ENCODE measurements around the gene EZH2.

The EZH2 gene

DNA sequence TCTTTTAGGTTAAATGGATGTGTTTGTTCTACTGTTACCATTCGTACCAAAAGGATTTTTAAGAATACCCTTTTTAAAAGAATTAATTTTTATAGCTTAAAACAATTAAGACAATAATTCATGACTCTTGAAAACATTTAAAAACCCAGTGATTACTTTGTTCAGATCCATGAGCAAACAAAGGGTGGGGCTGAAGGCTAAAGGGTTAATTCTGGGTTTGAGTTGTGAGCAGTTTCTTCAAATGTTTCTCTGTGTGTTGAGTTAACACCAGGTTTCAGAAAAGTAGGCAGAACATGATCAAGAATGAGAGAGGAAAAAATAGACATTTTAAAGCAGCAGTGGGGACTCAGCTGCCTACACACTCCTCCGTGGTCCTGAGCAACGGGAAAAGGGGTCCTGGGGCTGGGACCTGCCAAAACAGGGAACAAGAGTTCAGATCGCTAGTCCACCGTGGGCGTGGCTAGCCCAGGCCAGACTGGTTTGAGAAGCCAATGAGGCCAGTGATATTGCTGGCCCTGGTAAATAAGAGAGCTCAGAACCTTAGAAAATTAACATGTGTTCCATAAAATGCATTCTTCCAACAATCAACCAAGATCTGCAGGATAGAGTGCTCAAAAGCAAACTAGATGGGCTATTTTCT is 14.9 kb upstream of the EZH2 start:
- no peak for DNase-seq (ENCODE audit: low read depth in 2 of 2)

DNA sequence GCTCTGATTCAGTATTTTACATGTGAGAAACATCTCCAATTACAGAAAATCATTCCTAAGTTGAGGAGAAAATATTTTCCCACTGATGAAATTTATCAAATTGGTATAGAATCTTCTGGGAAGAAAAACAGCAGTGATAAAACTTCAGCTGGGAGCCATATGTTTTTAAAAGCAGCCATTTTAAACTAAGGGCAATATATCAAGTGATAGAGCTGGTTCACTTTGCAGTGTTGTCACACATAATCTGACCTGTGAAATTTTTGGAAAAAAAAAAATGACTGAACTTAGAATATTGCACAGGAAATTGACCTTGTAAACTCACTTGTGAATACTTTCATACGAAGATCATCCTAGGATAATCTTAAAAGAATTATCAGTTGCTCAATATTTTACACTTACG is 10.5 kb upstream of the EZH2 start:
- DNase-seq (ENCODE audit: low read depth in 2 of 2) = no peak

DNA sequence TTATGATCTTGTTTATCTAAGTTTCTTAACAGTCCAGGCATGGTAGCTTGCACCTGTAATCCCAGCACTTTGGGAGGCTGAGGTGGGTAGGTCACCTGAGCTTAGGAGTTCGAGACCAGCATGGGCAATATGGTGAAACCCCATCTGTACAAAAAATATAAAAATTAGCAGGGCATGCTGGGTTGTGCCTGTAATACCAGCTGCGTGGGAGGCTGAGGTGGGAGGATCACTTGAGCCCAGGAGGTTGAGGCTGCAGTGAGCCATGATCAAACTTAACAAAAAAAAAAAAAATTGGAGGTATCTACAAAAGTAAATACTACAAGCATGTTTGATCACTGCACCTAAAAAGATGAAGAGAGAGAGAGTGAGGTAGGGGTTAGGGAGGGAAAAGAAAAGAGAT is 9.0 kb upstream of the EZH2 start:
- DNase-seq (ENCODE audit: low read depth in 2 of 2) = no peak

DNA sequence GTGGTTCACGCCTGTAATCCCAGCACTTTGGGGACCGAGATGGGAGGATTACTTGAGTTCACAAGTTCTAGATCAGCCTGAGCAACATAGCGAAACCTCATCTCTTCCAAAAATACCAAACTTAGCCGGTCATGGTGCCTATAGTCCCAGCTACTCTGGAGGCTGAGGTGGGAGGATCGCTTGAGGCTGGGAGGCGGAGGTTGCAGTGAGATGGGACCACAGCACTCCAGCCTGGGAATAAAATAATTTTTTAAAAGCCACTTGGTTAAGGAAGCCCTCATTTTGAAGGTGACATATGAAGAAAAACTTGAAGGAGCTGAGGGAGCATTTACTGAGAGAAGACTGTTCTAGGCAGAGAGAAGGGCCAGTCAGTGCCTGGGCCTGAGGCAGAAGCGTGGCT is 4.2 kb upstream of the EZH2 start:
- no peak for DNase-seq (ENCODE audit: low read depth in 2 of 2)

DNA sequence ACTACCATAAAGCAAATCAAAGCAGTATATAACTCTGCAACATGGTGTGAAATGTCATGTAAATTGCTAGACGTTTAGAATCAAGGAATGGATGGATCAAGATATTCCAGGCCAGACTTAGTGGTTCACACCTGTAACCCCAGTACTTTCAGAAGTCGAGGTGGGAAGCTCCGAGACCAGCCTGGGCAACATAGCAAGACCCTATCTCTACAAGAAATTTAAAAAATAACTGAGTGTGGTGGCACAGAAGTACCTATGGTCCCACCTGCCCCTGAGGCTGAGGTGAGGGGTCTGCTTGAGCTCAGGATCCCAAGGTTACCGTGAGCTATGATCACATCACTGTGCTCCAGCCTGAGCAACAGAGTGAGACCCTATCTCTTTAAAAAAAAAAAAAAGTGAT is 2.8 kb upstream of the EZH2 start:
- no peak for DNase-seq (ENCODE audit: low read depth in 2 of 2)

DNA sequence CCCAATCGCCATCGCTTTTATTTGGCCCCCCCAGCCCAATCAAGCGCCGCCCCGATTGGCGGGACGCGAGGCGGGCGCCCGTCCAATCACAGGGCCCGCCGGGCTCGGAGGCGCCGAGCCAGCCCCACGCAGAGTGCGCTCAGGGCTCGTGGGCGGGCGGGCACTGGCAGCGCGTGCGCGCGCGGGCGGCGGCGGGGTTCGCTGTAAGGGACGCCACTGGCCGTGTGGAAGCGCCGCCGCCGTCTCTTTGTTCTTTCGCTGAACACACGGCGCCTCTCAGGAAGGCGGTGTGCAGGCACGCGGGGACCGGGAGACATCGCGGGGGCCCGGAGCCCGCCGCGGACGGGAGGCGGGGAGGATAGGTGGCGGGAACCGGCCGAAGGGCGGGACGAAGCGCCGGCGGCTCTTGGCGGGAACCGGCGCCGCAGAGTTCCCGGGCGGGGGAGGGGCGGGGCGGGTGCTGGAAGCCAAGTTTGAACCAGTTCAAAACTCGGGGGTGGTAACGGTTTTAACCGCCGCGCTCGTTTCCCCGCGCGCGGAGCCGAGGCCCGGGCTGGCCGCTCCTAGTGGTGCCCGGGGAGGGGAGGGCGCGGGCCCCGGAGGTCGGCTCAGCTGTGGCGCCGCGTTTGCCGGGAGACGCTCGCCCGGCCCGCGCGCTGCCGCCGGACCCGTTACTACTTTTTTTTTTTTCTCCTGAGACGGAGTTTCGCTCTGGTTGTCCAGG is 370 bp upstream of the EZH2 start:
- DNase-seq (ENCODE audit: low read depth in 2 of 2) = peak; percentile 87 to 91

DNA sequence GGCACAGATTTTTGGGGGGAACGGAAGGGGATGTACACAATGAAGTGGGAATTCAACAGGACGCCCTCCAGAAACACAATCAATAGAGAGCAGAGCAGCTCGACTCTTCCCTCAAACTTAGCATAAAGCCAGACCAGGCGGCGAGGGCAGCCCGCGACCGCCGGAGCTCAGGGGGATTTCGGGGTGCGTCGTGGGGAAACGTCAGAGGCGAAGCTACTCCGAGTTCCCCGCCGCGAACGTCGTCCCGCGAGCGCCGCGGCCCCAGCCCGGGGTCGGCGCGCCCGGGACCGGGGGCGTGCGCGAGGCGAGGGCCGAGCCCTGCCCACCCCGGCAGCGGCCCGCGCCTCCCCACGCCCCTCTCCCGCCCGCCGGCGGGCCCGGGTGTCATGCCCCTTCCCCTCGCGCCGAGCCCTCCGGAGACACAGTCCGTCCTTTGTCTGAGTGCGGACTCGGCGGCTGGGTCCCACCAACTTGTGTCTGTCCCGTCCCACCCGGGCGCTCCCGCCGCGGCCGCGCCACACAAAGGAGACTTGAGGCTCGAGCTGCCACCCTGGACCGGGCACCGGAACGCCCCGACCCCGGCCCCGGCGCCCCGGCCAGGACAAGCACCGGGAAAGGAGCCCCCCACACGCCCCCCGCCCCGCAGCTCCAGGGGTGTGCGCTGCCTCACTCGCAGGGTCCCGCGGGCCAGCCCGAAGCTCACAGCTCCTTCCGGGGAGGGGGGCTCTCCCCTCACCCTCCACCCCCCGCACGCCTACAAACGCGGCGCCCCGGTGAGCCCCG is 634 bp downstream of the EZH2 start:
- peak; percentile 34 to 40 for DNase-seq (ENCODE audit: low read depth in 2 of 2)

DNA sequence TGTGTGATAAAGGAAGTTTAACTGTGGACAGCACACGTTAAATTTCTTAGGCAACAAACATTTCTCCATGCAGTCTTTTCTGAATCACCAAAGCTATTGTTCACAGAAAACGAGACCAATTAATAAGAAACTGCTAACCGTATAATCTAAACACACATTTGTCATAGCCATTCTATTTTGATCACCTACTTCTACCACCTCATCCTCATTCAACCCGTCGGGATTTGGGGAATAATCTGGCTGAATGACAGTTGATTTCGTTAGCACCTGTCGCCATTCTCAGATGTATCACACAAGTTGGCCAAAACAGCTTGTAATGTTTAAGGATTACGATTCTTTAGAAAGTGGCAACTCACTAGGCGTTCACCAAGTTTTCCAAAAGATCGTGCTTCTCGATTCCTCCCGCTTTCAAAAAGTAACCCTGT is 1.2 kb downstream of the EZH2 start:
- DNase-seq (ENCODE audit: low read depth in 2 of 2) = no peak

DNA sequence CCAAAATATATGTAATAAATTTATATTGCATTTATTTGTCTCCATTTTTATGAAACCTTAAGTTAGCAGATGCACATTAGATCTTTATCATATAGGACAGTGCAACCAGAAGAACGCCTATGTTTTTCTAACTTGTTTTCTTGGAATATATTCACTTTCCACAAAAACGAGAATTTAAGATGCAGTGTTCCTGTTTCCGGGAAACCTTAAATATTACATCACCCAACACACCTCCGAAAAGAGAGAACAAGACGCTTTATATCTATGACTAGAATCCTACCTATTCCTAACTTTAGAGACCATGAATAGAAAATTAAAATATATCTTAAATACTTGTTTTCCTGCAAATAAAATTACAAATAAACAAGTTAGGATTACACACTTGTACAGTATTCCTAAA is 1.9 kb downstream of the EZH2 start:
- DNase-seq (ENCODE audit: low read depth in 2 of 2) = no peak

DNA sequence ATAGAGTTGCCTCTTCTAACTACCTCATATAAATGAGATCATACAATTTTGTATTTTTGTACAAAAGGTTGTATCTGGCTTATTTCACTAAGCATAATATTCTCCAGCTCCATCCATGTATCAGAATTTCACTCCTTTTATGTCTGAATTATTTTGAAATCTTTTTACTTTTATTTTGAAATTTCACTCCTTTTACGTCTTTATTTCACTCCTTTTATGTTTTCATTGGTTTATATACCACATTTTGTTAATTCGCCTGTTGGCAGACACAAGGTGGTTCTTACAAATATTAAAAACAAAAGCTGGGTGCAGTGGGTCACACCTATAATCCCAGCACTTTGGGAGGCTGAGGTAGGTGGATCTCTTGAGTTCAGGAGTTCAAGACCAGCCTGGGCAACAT is 5.8 kb downstream of the EZH2 start:
- DNase-seq (ENCODE audit: low read depth in 2 of 2) = no peak

DNA sequence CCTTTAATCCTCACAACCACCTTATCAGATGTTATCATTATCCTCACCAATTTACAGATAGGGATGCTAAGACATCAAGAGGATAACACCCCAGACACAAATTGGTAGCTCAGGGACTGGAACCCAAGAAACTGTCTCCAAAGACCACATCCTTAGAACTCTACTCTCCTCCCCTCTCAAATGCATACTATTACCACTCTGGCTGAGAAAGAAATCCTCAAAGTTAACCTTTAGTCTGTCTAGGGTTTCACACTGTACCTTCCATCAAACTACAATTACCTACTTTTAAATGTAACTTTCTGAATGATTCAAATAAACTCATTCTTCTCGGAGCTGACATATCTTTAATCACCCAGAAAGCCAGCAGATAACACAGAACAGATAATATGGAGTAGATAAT is 6.6 kb downstream of the EZH2 start:
- no peak for DNase-seq (ENCODE audit: low read depth in 2 of 2)

DNA sequence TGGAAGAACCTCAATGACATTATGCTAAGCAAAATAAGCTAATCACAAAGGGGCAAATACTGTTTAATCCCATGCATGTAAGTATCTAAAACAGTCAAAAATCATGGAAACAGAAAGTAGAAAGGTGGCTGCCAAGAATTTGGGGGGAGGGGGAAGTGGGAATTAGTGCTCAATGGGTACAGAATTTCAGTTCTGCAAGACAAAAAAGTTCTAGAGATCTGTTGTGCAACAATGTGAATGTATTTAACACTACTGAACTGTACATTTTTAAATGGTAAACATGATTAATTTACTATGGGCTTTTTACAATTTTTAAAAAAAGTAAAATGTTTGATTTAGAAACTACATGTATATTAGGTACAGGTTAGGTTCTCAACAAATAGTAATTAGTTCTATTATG is 11.9 kb downstream of the EZH2 start:
- no peak for DNase-seq (ENCODE audit: low read depth in 2 of 2)

DNA sequence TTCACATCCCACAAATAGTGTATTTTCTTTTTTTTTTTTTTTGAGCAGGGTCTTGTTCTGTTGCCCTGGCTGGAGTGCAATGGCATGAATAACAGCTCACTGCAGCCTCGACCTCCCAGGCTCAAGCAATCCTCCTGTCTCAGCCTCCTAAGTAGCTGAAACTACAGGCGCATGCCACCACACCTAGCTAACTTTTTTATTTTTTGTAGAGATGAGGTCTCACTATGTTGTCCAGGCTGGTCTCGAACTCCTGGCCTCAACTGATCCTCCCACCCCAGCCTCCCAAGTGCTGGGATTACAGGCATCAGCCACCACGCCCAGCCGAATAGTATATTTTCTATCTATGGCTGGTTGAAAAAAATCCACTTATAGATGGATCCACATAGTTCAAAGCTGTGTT is 12.5 kb downstream of the EZH2 start:
- DNase-seq (ENCODE audit: low read depth in 2 of 2) = no peak

DNA sequence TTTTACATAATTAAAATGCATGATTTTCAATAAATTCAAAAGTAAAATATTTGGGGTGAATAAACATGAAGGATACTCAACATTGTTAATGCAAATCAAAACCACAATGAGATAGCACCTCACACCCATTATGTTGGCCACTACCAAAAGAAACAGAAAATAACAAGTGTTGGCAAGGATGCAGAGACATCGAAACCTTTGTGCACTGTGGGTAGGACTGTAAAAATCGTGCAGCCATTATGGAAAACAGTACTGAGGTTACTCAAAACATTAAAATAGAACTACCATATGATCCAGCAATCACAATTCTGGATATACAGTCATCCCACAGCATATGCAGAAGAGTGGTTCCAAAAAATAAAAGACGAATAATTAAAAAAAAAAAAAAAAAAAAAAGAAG is 13.1 kb downstream of the EZH2 start:
- no peak for DNase-seq (ENCODE audit: low read depth in 2 of 2)

DNA sequence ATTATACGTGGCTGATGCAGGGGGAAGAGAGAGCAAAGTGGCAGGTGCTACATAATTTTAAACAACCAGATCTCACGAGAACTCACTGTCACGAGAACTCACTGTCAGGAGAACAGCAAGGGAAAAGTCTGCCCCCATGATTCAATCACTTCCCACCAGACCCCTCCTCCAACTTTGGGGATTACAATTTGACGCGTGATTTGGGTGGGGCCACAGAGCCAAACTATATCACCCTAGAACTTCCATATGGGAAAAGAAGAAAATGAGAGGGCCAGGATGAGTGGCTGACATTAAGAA is 15.8 kb downstream of the EZH2 start:
- DNase-seq (ENCODE audit: low read depth in 2 of 2) = no peak

DNA sequence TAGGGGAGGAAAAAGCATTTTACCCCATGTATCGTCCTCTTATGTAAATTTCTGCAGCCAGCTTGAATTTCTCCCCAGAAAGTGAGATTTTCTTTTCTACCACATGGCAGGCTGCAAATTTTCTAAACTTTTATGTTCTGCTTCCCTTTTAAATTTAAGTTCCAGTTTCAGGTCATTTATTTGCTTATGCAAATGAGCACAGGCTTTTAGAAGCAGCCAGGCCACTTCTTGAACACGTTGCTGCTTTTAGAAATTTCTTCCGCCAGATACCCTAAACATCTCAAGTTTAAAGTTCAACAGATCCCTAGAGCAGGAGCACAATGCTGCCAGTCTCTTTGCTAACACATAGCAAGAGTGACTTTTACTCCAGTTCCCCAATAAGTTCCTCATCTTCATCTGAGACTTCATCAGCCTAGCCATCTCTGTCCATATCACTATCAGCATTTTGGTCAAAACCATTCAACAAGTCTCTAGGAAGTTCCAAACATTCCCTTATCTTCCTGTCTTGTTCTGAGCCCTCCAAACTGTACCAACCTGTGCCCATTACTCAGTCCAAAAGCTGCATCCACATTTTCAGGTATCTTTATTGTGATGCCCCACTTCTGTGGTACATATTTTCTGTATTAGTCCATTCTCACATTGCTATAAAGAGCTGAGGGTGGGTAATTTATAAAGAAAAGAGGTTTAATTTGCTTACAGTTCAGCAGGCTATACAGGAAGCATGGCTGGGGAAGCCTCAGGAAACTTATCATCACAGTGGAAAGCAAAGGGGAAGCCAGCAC is 16.3 kb downstream of the EZH2 start:
- no peak for DNase-seq (ENCODE audit: low read depth in 2 of 2)

DNA sequence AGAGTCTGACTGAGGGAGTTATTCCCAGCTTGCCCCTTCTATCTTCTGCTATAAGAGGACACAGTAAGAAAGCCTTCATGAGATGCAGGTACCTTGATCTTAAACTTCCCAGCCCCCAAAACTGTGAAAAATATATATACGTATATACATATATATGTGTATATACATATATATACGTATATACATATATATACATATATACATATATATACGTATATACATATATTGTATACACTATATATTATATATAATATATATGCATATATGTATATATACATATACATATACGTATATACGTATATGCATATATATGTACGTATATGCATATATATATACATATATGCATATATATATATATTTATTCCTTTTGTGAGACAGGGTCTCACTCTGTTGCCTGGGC is 17.7 kb downstream of the EZH2 start:
- no peak for DNase-seq (ENCODE audit: low read depth in 2 of 2)

DNA sequence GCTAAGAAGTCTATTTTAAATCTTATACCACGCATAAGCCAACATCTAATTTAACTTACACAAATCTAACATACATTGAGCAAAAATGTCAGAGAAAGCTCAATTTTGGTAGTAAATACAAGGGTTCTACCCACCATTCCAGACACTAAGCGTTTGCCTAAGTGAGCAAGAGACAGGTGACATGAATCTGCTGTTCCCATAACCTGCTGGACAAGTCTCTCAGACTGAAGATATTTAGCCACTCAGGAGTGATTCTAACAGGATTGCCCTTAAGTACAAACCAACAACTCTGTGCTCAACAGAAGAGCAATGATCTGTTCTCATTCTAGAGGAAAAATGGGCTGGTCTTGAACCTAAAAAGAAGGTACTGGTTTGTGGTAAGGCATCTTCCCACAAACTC is 18.8 kb downstream of the EZH2 start:
- DNase-seq (ENCODE audit: low read depth in 2 of 2) = no peak

DNA sequence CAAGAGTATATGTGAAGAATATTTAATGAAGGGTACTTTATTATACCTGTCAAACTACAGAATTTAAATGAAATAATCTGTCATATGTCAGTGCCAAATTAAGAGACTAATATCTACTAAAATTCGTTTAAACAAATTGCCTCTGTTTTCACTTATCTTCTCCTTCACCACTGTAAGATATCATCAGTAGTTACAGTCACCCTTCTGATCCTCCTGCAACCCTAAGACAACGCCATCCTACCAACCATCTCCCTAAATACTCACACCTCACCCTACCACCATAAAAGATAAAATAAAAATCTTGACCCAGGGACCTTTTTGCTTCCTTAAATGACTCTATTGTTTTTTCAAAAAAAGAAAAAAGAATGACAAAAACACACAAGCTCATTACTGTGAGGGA is 20.8 kb downstream of the EZH2 start:
- no peak for DNase-seq (ENCODE audit: low read depth in 2 of 2)

DNA sequence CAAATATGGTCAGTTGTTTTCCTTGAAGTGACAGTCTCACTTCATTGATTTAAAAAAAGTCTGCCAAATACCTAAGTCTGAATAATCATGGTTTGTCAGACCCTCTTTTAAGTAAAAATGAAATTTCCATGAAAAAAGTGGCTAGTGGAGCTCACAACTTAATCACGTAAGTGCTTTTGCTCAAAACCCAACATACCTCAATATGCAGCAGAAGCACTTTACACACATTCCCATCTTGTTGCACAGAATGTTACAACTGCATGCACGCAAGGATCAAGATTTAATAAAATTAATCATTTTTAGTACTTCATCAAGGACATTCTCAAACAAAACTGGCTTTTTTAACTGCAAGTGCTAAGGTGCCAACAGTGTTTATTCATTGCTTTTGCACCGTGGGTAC is 21.6 kb downstream of the EZH2 start:
- DNase-seq (ENCODE audit: low read depth in 2 of 2) = no peak

DNA sequence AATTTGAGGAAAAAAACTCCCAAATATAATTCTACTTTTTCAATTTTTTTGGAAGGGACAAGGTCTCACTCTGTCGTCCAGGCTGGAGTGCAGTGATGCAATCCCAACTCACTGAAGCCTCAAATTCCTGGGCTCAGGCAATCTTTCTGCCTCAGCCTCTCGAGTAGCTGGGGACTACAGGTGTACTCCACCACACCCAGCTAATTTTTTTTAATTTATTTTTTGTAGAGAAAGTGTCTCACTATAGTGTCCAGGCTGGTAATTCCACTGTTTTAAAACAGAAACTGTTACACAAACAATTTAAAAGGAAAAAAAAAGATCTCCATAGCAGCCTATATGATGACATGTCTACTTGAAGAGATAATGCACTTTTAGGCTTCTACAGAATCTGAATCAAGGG is 25.6 kb downstream of the EZH2 start:
- no peak for DNase-seq (ENCODE audit: low read depth in 2 of 2)

DNA sequence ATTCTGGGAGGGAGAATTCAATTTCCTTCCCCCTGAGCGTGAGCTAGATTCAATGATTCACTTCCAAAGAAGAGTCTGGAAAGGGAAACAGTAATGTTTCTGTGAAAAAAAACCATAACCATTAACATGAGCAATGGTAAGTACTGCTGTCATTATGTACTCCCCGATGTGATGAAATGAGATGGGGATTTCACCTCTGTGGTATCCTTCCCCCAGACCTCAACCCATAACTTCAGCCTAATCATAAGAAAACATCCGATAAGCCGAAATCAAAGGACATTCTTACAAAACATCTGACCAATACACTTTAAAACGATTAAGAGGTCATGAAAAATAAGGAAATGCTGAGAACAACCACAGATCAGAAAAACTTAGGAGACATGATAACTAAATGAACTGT is 27.2 kb downstream of the EZH2 start:
- DNase-seq (ENCODE audit: low read depth in 2 of 2) = no peak

DNA sequence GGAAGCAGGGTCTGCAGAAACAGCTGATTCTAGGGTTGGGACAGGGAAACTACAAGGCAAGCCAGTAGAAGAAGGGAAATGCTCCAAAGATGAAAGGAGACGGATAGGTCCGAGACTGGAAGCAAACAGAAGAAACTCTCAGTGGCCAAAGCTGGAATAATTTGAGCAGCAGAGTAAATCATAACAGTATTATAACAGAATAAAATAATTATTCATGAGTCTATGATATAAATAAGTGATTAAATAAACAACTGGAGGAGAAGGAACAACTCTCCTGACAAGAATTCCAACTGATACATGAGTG is 27.6 kb downstream of the EZH2 start:
- DNase-seq (ENCODE audit: low read depth in 2 of 2) = no peak
